ENCODE data around the gene ITGB2.

Gene ITGB2

DNA sequence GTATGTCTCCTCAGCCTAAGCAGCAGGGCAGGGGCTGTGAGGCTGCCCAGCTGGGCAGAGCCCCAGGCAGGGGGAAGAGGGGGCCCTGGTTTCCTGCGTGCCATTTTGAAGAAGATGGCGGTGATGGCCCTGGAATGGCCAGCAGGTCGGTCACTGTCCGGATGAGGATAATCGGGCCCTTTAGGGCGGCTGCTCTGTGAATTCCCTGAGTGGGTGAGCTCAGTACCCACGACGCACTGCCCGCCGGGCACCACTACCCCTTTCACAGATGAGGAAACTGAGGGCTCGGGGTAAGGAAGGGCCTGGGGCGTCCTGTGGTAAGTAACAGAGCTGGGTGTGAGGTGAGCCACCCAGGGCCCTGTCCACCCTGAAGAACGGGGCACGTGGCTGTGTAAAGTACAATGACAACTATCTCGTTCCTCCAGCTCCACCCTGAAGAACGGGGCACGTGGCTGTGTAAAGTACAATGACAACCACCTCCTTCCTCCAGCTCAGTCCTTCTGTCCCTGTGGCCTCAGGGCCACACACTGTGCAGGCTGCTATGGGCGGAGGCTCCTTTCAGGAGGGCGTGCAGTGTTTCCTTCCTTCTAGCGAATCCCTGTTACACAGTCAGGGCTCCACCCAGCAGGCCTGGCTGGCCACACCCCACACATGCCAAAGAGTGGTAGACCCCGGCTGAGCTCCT, 23.2 kb downstream of the ITGB2 start:
- no peak for DNase-seq

DNA sequence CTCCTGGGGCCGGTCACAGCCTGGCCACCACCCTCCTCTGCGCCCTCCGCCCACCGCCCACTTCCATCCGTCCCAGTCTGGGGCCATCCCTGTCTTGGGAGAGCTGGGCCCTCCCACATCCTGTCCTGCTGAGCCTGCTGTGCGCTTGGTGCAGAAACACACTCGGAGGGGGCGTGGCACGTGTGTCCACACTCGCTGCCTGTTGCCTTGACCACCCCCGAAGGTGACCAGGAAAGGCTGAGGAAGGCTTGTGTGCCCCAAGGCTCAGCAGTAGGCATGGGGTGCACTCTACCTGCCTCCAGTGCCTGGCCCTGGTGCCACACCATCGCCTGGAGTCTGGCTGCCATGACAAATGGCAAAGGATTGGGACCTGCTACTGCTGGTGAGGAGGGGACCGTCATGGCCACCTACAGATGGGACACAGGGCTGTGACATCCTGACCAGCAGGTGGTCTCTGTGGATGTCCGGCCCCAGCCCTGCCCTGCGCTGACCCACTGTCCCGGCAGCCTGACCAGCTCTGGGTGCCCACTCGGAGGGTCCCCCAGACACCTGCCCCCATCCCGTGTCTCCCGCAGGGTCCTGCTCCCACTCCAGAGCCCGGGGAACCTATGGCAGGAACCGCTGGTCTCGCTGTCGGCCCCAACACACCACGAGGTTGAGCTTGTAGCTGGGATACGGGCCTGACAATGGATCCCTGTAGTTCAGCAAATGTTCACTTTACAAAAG, 24.0 kb downstream of the ITGB2 start:
- DNase-seq = no peak

DNA sequence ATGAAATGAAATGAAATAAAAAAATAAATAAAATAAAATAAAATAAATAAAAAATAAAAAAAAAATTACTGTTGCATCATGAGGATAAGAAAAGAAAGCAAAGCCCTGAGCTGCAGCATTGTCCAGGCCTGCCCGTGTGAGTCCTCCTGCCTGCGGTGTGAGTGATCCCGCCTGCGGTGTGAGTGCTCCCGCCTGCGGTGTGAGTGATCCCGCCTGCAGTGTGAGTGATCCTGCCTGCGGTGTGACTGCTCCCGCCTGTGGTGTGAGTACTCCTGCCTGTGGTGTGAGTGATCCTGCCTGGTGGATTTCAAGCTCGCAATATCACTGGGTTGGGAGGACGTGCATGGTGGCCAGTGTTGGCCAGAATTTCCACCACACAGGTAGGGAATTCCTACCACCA, 24.8 kb downstream of the ITGB2 start:
- no peak for DNase-seq

DNA sequence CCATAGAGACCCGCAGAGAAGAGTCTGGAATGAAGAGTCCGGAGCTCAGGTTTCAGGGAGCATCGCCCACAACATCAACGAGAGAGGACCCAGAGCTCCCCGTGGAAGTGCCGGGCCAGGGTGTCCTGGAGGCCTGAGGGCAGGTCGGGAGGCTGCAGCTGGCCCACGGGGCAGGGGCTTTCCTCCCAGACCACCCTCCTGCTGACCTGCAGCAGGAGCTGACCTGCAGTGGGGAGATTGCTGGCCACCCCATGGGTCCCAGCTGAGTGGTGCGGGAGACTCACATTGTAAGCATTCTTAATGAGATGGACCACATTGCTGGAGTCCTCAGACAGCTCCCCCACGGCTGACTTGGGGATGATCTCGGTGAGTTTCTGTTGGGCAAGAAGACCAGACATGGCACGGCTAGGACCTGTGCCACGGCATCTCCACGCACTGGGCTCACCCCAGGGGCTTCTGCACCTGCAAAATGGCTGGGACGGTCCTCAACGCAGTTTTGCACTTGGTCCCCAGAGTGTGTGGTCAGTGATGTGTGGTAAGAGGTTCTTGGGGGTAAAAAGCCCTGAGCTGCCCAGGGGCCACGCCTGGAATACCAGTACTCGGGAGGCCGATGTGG, 25.9 kb downstream of the ITGB2 start:
- no peak for DNase-seq

DNA sequence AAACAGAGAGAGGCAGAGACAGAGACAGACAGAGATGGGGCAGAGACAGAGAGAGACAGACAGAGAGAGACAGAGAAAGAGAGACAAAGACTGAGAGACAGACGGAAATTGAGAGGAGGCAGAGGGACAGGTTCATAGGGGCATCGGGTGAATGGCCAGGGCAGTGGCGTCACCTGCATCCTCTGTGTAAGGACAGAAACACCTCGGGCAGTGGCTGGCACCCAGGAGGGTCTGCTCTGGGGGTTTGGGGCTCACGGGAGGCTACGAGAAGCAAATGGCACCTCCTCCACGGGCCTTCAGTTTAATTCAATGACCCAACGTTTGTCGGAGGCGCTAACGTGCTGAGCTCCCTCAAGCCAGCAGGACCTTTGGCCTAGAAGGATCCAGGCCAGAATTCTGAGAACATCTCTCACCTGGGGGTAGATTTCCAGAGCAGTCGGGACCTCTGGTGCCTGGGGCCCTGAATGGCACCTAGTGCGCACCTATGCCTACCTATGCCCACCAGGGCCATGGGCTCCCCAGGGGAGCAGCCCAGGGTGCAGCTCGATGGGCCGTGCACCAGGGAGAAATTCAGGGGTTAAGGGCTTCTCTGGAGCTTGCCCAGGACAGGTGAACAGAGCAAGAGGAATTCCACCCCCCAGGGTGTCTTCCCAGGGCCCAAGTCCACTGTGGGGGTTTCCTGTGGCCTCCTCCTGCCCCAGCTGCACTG, 26.6 kb downstream of the ITGB2 start:
- no peak for DNase-seq

DNA sequence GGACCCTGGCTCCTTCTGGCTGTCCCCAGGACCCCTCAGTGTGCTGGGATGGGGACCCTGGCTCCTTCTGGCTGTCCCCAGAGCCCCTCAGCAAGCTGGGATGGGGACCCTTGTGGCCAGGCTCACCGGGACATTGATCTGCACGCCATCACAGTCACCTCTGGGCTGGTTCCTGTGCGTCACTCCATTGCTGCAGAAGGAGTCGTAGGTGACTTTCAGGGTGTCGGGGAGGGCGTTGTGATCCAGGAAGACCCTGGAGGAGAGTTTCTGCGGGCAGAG, 27.5 kb downstream of the ITGB2 start:
- DNase-seq = no peak

DNA sequence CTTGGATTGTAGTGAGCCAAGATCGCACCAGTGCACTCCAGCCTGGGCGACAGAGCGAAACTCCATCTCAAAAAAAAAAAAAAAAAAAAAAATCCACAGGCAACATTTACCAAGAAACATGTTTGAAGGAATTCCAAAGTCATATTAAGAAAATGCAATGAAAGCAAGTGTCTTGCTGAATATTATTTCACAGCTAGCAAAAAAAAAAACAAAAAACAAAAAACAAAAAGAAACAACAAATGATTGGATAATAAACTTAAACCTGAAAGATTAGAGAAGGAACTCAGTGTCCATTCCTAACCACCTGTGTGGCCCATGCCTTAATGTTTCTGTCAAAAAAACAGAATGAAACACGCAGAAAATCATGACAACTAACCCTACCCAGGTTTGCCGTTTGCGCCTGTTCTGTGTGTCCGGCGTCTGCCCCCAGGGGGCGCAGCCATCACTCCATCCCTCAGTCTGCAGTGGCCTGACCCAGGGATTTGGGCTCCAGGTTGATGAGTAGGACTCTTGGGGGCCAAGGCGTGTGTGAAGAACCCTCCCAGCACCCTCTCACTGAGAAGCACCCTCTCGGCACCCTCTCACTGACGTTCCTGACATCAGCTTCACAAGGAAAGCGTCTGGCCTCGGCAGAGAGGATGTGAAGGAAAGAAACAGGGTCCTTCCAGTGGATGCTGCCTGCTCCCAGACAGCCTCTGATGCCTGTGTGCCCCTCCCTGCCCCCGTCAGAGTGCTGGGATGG, 28.0 kb downstream of the ITGB2 start:
- peak; percentile 66 for DNase-seq

DNA sequence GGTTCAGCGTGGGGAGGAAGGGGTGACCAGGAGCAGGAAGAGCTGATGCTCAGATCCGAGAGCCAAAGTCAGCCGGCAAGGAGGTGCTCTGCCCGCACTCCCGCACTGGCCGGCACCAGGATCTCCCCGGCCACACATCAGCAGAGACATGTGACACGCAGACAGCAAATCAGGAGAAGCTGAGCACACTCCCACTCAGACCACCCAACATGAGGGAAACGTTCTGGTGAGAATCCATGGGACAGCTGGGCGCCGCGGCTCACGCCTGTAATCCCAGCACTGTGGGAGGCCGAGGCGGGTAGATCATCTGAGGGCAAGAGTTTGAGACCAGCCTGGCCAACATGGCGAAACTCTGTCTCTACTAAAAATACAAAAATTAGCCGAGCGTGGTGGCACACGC, 28.6 kb downstream of the ITGB2 start:
- DNase-seq = no peak

DNA sequence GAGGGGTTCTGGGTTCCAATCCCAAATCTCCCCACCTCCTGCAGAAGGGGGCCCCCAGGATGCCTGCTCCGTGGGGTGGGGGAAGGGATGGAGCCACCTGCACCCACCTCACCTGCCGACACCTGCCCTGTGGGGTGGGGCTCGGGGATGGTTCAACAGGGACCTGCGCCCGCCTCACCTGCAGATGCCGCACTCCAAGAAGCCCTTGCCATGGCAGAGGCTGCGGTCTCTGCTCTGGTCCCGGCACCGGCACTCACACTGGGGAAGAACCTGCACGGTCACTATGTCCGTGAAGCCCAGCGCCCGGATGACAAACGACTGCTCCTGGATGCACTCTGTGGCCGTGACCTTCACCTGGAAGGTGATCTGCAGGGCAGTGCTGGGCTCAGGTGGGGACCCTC, 29.1 kb downstream of the ITGB2 start:
- no peak for DNase-seq

DNA sequence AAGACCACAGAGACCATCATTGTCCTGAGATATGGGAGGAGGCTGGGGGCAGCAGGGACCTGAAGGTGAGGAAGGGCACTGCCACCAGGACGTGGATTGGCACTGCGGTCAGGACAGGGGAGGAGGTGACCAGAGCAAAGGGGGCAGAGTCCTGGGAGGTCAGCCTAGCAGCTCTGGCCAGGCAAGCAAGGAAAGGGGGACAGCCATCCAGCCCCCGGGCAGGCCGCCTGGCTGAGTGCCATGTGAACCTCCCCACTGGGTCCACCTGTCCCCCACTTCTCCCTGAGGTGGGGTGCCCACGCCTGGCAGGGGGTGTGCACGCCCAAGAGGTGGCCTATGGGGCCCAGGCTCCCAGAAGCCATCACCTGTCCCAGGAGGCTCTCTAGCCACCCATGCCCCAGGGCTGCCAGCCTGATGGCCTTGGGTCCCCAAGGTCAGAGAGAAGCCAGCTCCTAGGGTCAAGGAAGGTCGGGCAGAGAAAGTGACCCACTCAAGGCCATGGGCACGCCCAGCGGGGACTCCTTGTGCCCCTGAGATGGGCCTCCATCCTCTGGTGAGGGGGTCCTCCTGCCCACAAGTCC, 29.6 kb downstream of the ITGB2 start:
- no peak for DNase-seq

DNA sequence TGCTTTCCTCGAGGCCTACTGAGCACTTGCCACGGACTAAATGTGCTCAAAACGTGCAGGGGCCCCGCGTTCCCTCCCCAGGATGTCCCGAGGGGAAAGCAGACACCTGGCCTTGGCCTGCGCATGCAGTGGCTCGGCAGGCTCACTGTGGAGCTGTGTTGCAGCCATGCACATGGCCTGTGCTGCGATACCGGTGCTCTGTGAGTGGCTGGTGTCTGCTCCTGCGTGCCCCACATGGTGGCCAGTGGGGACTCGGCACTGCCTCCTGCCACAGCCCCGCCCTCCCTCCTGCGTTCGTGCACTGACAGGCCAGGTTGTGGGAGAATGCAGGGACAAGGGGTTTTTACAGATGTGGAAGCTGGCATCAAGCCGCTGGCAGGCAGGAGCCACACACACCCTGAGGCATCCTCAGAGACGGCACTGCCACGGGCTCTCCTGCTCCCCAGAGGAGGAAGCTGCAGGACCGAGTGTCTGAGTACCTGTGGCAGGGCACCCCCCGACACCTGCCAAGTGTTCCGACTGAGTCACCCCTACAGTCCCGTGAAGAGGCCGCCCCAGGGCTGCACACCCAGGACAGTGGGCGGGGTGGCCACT, 30.3 kb downstream of the ITGB2 start:
- no peak for DNase-seq

DNA sequence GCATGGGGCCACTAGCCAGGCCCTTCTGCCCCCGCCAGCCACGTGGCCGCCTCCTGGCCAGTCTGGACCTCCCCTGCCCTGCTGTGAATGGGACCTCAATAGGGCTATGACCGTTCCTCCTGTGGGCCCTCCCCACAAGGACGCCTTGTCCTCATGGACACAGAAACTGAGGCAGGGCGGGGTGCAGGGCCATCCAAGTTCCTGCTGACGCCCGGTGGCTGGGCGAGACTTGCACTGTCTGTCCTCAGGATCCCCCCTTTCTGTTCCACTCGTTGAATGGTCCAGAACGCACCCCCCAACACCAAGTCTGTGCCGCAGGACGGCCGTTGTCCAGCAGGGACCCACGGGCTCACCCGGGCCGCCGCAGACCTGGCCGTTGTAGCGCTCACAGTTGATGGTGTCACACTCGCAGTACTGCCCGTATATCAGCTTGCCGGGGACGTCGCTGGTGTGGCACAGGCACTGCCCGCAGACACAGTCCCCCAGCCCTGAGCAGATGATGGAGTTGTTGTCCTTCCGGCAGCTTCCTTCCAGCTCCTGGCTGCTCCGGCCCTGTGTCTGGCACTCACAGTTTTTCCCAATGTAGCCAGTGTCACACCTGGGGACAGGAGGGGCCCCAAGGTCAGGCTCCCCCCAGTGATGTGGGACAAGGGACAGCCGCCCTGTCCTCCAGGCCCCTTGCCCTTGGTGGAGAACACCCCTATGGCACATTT, 30.9 kb downstream of the ITGB2 start:
- DNase-seq = no peak

DNA sequence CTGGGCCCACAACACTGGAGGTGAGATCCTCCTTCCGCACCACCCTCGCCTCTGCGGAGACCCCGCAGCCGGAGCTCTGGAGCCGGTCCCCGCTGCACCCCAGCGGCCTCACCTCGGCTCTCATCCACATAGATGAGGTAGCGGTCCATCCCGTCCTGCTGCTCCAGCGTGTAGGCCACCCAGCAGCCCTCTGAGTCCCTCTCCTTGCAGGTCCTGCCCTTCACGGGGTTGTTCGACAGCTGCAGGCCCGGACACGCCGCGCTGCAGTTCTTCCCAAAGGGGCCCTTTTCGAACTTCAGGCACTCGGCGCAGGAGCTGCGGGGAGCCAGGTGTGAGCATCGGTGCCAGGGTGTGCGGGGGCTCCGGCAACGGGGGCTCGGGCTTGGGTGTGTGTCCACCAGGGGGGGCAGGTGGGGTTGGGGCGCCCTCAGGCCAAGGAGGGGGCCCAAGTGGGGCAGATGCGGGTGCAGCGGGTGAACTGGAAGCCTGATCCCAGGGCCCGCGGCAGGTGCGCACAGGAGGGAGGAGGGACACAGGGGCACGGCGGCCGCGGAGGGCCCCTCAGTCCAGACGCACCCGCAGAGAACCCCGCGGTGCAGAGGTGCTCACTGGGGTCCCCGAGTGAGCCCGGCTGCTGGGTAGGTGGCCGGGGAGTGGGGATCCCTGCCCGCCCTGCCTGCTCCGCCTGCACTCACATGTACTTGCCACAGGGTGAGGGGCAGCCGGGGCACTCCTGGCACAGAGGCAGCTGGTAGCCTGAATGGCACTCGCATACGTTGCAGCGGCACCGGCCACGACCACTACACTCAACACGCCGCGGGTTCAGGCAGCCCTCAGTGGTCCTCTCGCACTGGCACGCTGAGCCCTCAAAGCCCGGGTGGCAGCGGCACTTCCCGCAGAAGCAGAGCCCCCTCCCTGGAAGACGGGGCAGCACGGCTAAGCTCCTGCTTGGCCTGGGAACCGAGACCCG, 31.8 kb downstream of the ITGB2 start:
- DNase-seq = no peak

DNA sequence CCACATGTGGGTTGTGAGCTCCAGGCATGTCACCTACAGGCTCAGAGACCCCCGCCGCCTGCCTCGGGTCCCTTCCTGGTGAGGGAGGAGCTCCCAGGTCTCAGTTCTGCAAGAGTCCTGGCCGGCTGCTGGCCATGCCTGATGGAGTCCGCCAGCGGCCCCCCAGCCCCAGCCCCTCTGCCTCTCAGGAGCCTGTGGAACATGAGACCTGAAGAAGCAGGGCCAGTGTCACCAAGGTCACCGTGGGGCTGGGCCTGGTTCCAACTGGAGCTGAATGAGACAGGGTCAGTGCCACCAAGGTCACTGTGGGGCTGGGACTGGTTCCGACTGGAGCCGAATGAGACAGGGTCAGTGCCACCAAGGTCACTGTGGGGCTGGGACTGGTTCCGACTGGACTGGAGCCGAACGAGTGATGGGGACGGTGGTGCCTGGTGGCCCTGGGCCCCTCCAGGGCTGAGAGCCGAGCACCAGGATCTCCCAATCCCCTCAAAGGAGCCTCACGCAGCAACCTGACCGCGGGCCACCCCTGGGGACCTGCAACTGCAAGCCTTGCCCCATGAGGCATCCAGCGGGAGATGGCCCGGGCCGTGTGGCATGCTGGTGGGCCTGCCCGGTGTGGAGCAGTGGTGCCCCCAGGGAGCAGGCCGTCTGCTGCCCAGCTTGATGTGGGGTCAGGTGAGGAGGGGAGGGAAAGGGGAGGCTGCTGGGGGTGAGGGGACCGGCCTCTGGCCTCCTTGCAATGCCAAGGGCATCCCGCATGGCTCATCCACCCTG, 32.7 kb downstream of the ITGB2 start:
- DNase-seq = no peak

DNA sequence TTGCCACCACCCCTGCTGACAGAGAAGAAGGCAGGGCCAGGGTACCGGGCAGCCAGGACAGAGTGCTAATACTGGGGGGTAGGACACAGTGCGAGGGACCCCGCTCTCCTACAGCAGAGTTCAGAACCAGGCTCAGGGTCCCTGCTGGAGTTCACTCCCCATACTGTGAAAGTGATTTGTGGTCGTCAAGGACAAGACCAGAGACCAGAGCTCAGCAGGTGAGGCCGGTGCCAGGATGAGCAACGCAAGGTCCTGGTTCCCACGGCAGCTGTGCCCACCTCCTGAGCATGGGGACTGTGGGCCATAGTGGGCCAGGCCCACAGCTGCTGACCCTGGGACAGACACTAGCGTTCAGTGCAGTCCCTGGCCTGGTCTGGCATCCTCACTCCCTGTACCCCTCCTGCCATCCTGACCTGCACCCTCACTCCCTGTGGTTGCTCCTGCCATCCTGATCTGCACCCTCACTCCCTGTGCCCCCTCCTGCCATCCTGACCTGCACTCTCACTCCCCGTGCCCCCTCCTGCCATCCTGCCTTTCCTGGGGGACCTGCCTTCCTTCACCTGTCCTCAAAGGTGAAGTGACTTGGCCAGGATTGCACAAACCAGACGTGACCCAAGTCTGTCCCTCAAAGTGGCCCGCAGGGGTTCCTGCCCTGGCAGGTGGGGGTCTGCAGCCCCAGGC, 33.4 kb downstream of the ITGB2 start:
- DNase-seq = no peak

DNA sequence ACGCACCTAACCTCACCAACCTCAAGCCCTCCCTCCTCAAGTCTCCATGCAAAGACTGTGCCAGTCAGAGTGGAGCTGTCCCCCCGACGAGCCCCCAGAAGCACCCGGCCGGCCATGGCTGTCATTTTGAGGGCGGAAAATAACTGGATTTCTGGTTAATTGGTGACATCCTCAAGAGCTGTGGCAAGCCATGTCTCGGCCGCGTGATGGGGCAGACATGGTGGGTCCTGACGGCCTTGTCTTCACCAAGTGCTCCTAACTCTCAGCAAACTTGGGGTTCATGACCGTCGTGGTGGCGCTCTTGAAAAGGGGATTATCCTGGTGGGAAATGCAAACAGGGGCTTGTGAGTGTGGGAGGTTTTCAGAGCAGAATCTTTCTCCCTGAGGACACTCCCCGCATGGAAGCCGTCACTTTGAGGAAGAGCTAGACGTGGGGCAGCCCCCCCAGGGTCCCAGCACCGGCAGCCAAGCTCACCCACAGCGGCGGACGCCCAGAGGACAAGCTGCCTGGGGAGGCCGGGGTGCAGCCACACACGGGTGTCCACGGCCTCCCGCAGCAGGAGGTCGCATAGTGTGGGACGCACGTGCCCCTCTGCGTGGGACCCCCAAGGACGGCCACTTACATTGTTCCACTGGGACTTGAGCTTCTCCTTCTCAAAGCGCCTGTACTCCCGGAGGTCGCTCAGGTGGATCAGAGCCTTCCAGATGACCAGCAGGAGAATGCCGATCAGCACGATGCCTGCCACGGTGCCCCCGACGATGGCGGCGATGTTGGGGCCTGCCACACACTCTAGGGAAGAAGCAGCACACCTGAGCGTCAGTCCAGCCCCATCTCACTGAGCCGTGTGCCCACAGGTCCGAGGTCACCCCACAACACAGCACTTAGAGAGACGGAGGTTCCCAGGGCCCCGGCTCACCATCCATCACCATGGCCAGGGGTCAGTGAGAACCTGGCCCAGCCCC, 34.3 kb downstream of the ITGB2 start:
- DNase-seq = no peak

DNA sequence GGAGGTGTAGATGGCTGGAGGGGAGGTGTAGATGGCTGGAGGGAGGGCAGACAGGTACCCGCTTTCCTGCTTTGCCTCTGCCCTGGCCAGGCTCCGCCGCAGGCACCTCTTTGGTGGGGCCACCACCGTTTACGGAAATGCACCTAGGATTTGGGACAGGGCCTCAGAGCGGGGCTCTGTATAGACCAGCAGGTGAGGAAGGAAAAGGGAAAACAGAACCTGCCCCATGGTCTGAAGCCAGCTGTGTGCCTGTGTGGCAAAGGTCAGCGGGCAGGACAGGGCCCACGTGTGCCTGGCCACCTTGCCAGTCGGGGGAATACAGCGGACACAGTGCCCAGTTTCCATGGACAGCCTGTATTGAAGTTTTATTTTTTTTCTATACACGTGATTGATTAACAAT, 35.1 kb downstream of the ITGB2 start:
- DNase-seq = no peak

DNA sequence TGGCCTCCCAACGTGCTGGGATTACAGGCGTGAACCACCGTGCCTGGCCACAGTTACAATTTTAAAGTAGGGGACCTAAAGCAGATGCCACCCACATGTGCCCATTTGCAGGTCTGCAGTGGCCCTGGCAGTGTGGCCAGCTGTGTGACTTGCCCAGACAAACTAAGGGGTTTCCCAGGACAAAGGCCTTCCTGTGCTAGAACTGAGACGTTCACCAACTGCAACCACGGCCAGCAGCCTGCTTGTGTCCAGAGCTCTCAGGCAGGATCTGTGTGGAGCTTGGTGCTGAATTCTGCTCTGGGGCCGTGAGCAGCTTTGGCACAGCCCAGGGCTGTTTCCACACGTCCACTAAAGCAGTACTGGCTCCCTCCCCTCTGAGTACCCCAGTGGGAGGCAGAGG, 36.6 kb downstream of the ITGB2 start:
- no peak for DNase-seq
